ENCODE measurements around the gene ROPN1. TPM values are rescaled to one million over a fixed set of nuclear protein-coding genes. Genes with fewer than 3 reads are reported as not detected.

Gene ROPN1
- total and polyA plus RNA-seq, 2 of the 13 experiments (the other 11 are each of a cell fraction or from before 2014, with no cell fraction given), result not detected

Other genes starting within 250 kb of the ROPN1 start
- gene MYLK, start 107.8 kb downstream of the ROPN1 start, total RNA-seq (2016; rRNA removed; fragmentation: Illumina TruSeq; extraction: Trizol), result 22.1 and 34.9 TPM in 2 replicates
- gene MYLK, start 107.8 kb downstream of the ROPN1 start, polyA plus RNA-seq (2011; rRNA removed), result 6.6 and 10.6 TPM in 2 replicates
- 21.1 and 48.7 TPM in 2 replicates for gene CCDC14, start 30.9 kb downstream of the ROPN1 start, total RNA-seq (2016; rRNA removed; fragmentation: Illumina TruSeq; extraction: Trizol)
- gene CCDC14, start 30.9 kb downstream of the ROPN1 start, polyA plus RNA-seq (2011; rRNA removed), result 48.8 and 49.0 TPM in 2 replicates
- gene KALRN, start 41.2 kb upstream of the ROPN1 start, total RNA-seq (2016; rRNA removed; fragmentation: Illumina TruSeq; extraction: Trizol), result 14.1 and 16.2 TPM in 2 replicates
- gene KALRN, start 41.2 kb upstream of the ROPN1 start, polyA plus RNA-seq (2011; rRNA removed), result 21.4 and 31.8 TPM in 2 replicates

Measured in HepG2 (cell line).